ENCODE measurements around the gene RGL3.
"Not testable (repeated sequence)": the region's sequence is repeated elsewhere in the genome, so short reads cannot be mapped to it uniquely, and the experiment has no call there.

Gene RGL3

GRCh38 chr19:11420429-11421370 is 1.6 kb upstream of the RGL3 start:
- peak; percentile 55 for DNase-seq (ENCODE audit: low spot score)
- in situ Hi-C loops (cut with MboI; ENCODE audit: low pct_unique_long_range_greater_than_20kb, low sequenced_read_pairs, unreplicated experiment) = no loop called here
- TF ChIP-seq, protein P1, sequence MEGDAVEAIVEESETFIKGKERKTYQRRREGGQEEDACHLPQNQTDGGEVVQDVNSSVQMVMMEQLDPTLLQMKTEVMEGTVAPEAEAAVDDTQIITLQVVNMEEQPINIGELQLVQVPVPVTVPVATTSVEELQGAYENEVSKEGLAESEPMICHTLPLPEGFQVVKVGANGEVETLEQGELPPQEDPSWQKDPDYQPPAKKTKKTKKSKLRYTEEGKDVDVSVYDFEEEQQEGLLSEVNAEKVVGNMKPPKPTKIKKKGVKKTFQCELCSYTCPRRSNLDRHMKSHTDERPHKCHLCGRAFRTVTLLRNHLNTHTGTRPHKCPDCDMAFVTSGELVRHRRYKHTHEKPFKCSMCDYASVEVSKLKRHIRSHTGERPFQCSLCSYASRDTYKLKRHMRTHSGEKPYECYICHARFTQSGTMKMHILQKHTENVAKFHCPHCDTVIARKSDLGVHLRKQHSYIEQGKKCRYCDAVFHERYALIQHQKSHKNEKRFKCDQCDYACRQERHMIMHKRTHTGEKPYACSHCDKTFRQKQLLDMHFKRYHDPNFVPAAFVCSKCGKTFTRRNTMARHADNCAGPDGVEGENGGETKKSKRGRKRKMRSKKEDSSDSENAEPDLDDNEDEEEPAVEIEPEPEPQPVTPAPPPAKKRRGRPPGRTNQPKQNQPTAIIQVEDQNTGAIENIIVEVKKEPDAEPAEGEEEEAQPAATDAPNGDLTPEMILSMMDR (IDR thresholded peaks at IDR 0.05; ENCODE audit: extremely low read depth, insufficient read depth, missing control alignments) = no peak

GRCh38 chr19:11418094-11418548 is 993 bp downstream of the RGL3 start:
- in situ Hi-C loops (cut with MboI; ENCODE audit: low pct_unique_long_range_greater_than_20kb, low sequenced_read_pairs, unreplicated experiment) = no loop called here
- TF ChIP-seq, protein P1 (IDR thresholded peaks at IDR 0.05; ENCODE audit: extremely low read depth, insufficient read depth, missing control alignments) = no peak
- DNase-seq (ENCODE audit: low spot score) = no peak

GRCh38 chr19:11416346-11417052 is 2.6 kb downstream of the RGL3 start:
- TF ChIP-seq, protein P1 (IDR thresholded peaks at IDR 0.05; ENCODE audit: extremely low read depth, insufficient read depth, missing control alignments) = no peak
- in situ Hi-C loops (cut with MboI; ENCODE audit: low pct_unique_long_range_greater_than_20kb, low sequenced_read_pairs, unreplicated experiment) = no loop called here
- no peak for DNase-seq (ENCODE audit: low spot score)

DNA sequence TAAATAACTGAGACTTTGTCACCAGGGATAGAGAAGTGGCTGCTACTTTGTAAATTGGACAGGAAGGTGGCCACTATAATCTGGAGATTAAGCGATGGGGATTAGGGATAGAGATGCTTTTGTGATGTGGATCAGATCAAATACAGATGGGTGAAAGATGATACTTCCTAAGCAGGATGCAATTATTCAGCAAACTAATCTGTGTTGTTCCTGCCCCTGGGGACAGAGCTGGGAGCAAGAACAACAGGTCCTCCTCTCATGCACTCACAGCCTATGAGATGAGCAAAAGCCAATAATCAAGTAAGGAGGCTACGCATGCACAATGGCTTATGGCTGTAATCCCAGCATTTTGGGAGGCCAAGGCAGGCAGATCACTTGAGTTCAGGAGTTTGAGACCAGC is 4.6 kb downstream of the RGL3 start:
- in situ Hi-C loops (cut with MboI; ENCODE audit: low pct_unique_long_range_greater_than_20kb, low sequenced_read_pairs, unreplicated experiment) = no loop called here
- TF ChIP-seq, protein P1 (IDR thresholded peaks at IDR 0.05; ENCODE audit: extremely low read depth, insufficient read depth, missing control alignments) = no peak
- no peak for DNase-seq (ENCODE audit: low spot score)

- in situ Hi-C loops (cut with MboI; ENCODE audit: low pct_unique_long_range_greater_than_20kb, low sequenced_read_pairs, unreplicated experiment) = no loop called here
- TF ChIP-seq, protein P1 (IDR thresholded peaks at IDR 0.05; ENCODE audit: extremely low read depth, insufficient read depth, missing control alignments) = no peak
- DNase-seq (ENCODE audit: low spot score) = no peak
These were observed 8.4 kb downstream of the RGL3 start for GRCh38 chr19:11410682-11411081.

GRCh38 chr19:11408591-11408990 is 10.5 kb downstream of the RGL3 start:
- TF ChIP-seq, protein P1 (IDR thresholded peaks at IDR 0.05; ENCODE audit: extremely low read depth, insufficient read depth, missing control alignments) = no peak
- DNase-seq (ENCODE audit: low spot score) = no peak
- in situ Hi-C loops (cut with MboI; ENCODE audit: low pct_unique_long_range_greater_than_20kb, low sequenced_read_pairs, unreplicated experiment) = no loop called here

DNA sequence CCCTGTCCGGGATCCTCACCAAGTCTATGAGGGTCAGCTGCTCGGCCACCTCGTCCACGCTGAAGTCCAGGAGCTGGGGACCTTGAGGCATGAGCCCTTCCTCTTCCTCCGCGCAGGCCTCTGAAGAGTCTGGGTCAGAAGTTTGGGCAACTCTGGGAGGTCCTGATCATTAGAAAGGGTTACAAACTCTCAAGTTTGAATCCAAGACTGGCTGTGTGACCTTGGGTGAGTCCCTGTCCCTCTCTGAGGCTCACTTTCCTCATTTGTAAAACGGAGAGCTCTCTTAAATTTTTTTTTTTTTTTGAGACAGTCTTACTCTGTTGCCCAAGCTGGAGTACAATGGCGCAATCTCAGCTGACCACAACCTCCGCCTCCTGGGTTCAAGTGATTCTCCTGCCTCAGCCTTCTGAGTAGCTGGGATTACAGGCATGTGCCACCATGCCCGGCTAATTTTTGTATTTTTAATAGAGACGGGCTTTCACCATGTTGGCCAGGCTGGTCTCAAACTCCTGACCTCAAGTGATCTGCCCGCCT is 12.3 kb downstream of the RGL3 start:
- DNase-seq (ENCODE audit: low spot score); in situ Hi-C loops (cut with MboI; ENCODE audit: low pct_unique_long_range_greater_than_20kb, low sequenced_read_pairs, unreplicated experiment): not testable (repeated sequence)

All from GM13977 (cell line).